HG03025 (cell line): ENCODE results near the gene GOPC.

Experiments
- ATAC-seq: cut with Tn5 transposase; IDR thresholded peaks from one replicate; pipeline ENCODE4 v1.9.1; 2021; ENCODE audit warnings: mild to moderate bottlenecking, moderate library complexity; ENCODE audit not compliant: unreplicated experiment, low FRiP score

GOPC gene

GRCh38 chr6:117600008-117600743 lies 2.1 kb downstream of the GOPC start:
- no peak for ATAC-seq

GRCh38 chr6:117597755-117598154 lies 4.6 kb downstream of the GOPC start:
- no peak for ATAC-seq

- ATAC-seq, result no peak
These were observed 7.0 kb downstream of the GOPC start for GRCh38 chr6:117595099-117595923.

- no peak for ATAC-seq
These were observed 9.1 kb downstream of the GOPC start for GRCh38 chr6:117592983-117593759.

GRCh38 chr6:117591405-117591804 lies 10.9 kb downstream of the GOPC start:
- no peak for ATAC-seq

GRCh38 chr6:117590447-117590846 lies 11.9 kb downstream of the GOPC start:
- ATAC-seq, result no peak

- no peak for ATAC-seq
These were observed 16.7 kb downstream of the GOPC start for GRCh38 chr6:117585647-117586046.

- ATAC-seq, result no peak
These were observed 28.1 kb downstream of the GOPC start for GRCh38 chr6:117574198-117574597.

GRCh38 chr6:117573006-117573680 lies 29.2 kb downstream of the GOPC start:
- no peak for ATAC-seq

GRCh38 chr6:117568831-117569410 lies 33.4 kb downstream of the GOPC start:
- no peak for ATAC-seq

- no peak for ATAC-seq
These were observed 34.1 kb downstream of the GOPC start for GRCh38 chr6:117568247-117568646.

- ATAC-seq, result no peak
These were observed 37.6 kb downstream of the GOPC start for GRCh38 chr6:117564681-117565080.

- no peak for ATAC-seq
These were observed 41.2 kb downstream of the GOPC start for GRCh38 chr6:117561128-117561527.

- ATAC-seq, result no peak
These were observed 43.0 kb downstream of the GOPC start for GRCh38 chr6:117559299-117559698.

GRCh38 chr6:117558818-117559217 lies 43.5 kb downstream of the GOPC start:
- ATAC-seq, result no peak

- ATAC-seq, result no peak
These were observed 44.4 kb downstream of the GOPC start for GRCh38 chr6:117557951-117558350.

GRCh38 chr6:117555882-117556498 lies 46.3 kb downstream of the GOPC start:
- ATAC-seq, result no peak

- ATAC-seq, result no peak
These were observed 47.0 kb downstream of the GOPC start for GRCh38 chr6:117555262-117555849.

- ATAC-seq, result no peak
These were observed 49.2 kb downstream of the GOPC start for GRCh38 chr6:117553142-117553541.
